ENCODE results near the gene ELANE. TPM values are rescaled to one million over a fixed set of nuclear protein-coding genes. Genes with fewer than 3 reads are reported as not detected.

Gene ELANE
- total RNA-seq, 1 donor from 2014 or later = not detected

GRCh38 chr19:821231-821824 lies 30.8 kb upstream of the ELANE start:
- Mint-ChIP-seq H3K4me1 (ENCODE audit: low read depth) (no peaks in the 10 kb centered on the region), H3K36me3 (ENCODE audit: low read depth) (peaks cover 6% of the 10 kb centered on the region), H3K9me3 (peaks cover 4% of the 10 kb centered on the region), H3K4me3 (no peak overlapping the region), H3K27ac (no peak overlapping the region), H3K27me3 (ENCODE audit: insufficient read depth) (peaks cover 25% of the 10 kb centered on the region)
- intact Hi-C loops (cut with micrococcal nuclease) = no loop called here
- DNase-seq (ENCODE audit: low spot score) = no peak

GRCh38 chr19:821825-822503 lies 30.1 kb upstream of the ELANE start, which contains the start of gene PLPPR3:
Gene PLPPR3 (minus strand): TSS chr19:821955. CDS start chr19:821559, 396 bp downstream.
- H3K9me3 Mint-ChIP-seq = no peaks in the 10 kb centered on the region

GRCh38 chr19:823565-824121 lies 28.5 kb upstream of the ELANE start:
- H3K27ac Mint-ChIP-seq = no peak overlapping the region
- H3K27me3 Mint-ChIP-seq (ENCODE audit: insufficient read depth) = peaks cover 25% of the 10 kb centered on the region
- H3K36me3 Mint-ChIP-seq (ENCODE audit: low read depth) = no peaks in the 10 kb centered on the region
- DNase-seq (ENCODE audit: low spot score) = no peak
- no peak overlapping the region for H3K4me3 Mint-ChIP-seq
- H3K4me1 Mint-ChIP-seq (ENCODE audit: low read depth) = no peaks in the 10 kb centered on the region
- H3K9me3 Mint-ChIP-seq = no peaks in the 10 kb centered on the region
- intact Hi-C loops (cut with micrococcal nuclease) = no loop called here

More at GRCh38 chr19:821825-822503, 30.1 kb upstream of the ELANE start, which contains the start of gene PLPPR3:
- Mint-ChIP-seq H3K27ac (no peak within 1 kb of the TSS), H3K4me3 (no peak within 1 kb of the TSS), H3K4me1 (ENCODE audit: low read depth) (no peaks in the 10 kb centered on the region), H3K27me3 (ENCODE audit: insufficient read depth) (peaks cover 25% of the 10 kb centered on the region), H3K36me3 (ENCODE audit: low read depth) (peaks cover under 1% of the 10 kb centered on the region)
- no peak for DNase-seq (ENCODE audit: low spot score)
- intact Hi-C loops (cut with micrococcal nuclease) = no loop called here

- no peaks in the 10 kb centered on the region for H3K9me3 Mint-ChIP-seq
- no peak overlapping the region for H3K27ac Mint-ChIP-seq
- intact Hi-C loops (cut with micrococcal nuclease) = no loop called here
Measured at GRCh38 chr19:824885-825284, 27.2 kb upstream of the ELANE start.

GRCh38 chr19:825897-826644 lies 26.0 kb upstream of the ELANE start:
- no peak for DNase-seq (ENCODE audit: low spot score)
- Mint-ChIP-seq H3K9me3 (no peaks in the 10 kb centered on the region), H3K27ac (no peak overlapping the region), H3K36me3 (ENCODE audit: low read depth) (no peaks in the 10 kb centered on the region), H3K27me3 (ENCODE audit: insufficient read depth) (peaks cover 23% of the 10 kb centered on the region), H3K4me3 (no peak overlapping the region), H3K4me1 (ENCODE audit: low read depth) (no peaks in the 10 kb centered on the region)
- intact Hi-C loops (cut with micrococcal nuclease) = no loop called here

More at GRCh38 chr19:824885-825284, 27.2 kb upstream of the ELANE start:
- no peak for DNase-seq (ENCODE audit: low spot score)
- peaks cover 27% of the 10 kb centered on the region for H3K27me3 Mint-ChIP-seq (ENCODE audit: insufficient read depth)
- H3K4me3 Mint-ChIP-seq = no peak overlapping the region
- H3K4me1 Mint-ChIP-seq (ENCODE audit: low read depth) = no peaks in the 10 kb centered on the region
- no peaks in the 10 kb centered on the region for H3K36me3 Mint-ChIP-seq (ENCODE audit: low read depth)

- H3K27ac Mint-ChIP-seq = no peak overlapping the region
- no peaks in the 10 kb centered on the region for H3K9me3 Mint-ChIP-seq
- no peak overlapping the region for H3K4me3 Mint-ChIP-seq
- intact Hi-C loops (cut with micrococcal nuclease) = no loop called here
- H3K27me3 Mint-ChIP-seq (ENCODE audit: insufficient read depth) = peaks cover 23% of the 10 kb centered on the region
- H3K4me1 Mint-ChIP-seq (ENCODE audit: low read depth) = no peaks in the 10 kb centered on the region
- H3K36me3 Mint-ChIP-seq (ENCODE audit: low read depth) = no peaks in the 10 kb centered on the region
- no peak for DNase-seq (ENCODE audit: low spot score)
Measured at GRCh38 chr19:827314-827709, 24.8 kb upstream of the ELANE start.

- intact Hi-C loops (cut with micrococcal nuclease) = no loop called here
Measured at GRCh38 chr19:827710-828321, 24.3 kb upstream of the ELANE start, which contains the start of gene AZU1. Gene AZU1 (plus strand): TSS chr19:827837. CDS start chr19:827847, 10 bp downstream.

GRCh38 chr19:829129-829758 lies 22.9 kb upstream of the ELANE start:
- peaks cover 5% of the 10 kb centered on the region for H3K27me3 Mint-ChIP-seq (ENCODE audit: insufficient read depth)
- H3K9me3 Mint-ChIP-seq = no peaks in the 10 kb centered on the region
- intact Hi-C loops (cut with micrococcal nuclease) = no loop called here
- H3K36me3 Mint-ChIP-seq (ENCODE audit: low read depth) = no peaks in the 10 kb centered on the region
- DNase-seq (ENCODE audit: low spot score) = no peak
- no peaks in the 10 kb centered on the region for H3K4me1 Mint-ChIP-seq (ENCODE audit: low read depth)
- no peak overlapping the region for H3K4me3 Mint-ChIP-seq
- H3K27ac Mint-ChIP-seq = no peak overlapping the region

More at GRCh38 chr19:827710-828321, 24.3 kb upstream of the ELANE start, which contains the start of gene AZU1:
- Mint-ChIP-seq H3K36me3 (ENCODE audit: low read depth) (no peaks in the 10 kb centered on the region), H3K4me3 (no peak within 1 kb of the TSS), H3K4me1 (ENCODE audit: low read depth) (no peaks in the 10 kb centered on the region), H3K27me3 (ENCODE audit: insufficient read depth) (peaks cover 20% of the 10 kb centered on the region), H3K27ac (no peak within 1 kb of the TSS), H3K9me3 (no peaks in the 10 kb centered on the region)
- DNase-seq (ENCODE audit: low spot score) = no peak

GRCh38 chr19:831407-832369 lies 20.4 kb upstream of the ELANE start:
- peaks cover 4% of the 10 kb centered on the region for H3K27me3 Mint-ChIP-seq (ENCODE audit: insufficient read depth)
- H3K4me3 Mint-ChIP-seq = no peak overlapping the region
- H3K4me1 Mint-ChIP-seq (ENCODE audit: low read depth) = no peaks in the 10 kb centered on the region
- H3K9me3 Mint-ChIP-seq = no peaks in the 10 kb centered on the region
- H3K27ac Mint-ChIP-seq = no peak overlapping the region
- intact Hi-C loops (cut with micrococcal nuclease) = no loop called here
- no peaks in the 10 kb centered on the region for H3K36me3 Mint-ChIP-seq (ENCODE audit: low read depth)
- DNase-seq (ENCODE audit: low spot score) = no peak

GRCh38 chr19:834216-834615 lies 17.9 kb upstream of the ELANE start:
- Mint-ChIP-seq H3K9me3 (no peaks in the 10 kb centered on the region), H3K36me3 (ENCODE audit: low read depth) (no peaks in the 10 kb centered on the region), H3K27ac (no peak overlapping the region), H3K27me3 (ENCODE audit: insufficient read depth) (peaks cover 7% of the 10 kb centered on the region), H3K4me3 (no peak overlapping the region), H3K4me1 (ENCODE audit: low read depth) (no peaks in the 10 kb centered on the region)
- intact Hi-C loops (cut with micrococcal nuclease) = no loop called here
- DNase-seq (ENCODE audit: low spot score) = no peak

GRCh38 chr19:835210-835810 lies 16.8 kb upstream of the ELANE start:
- peaks cover 4% of the 10 kb centered on the region for H3K27me3 Mint-ChIP-seq (ENCODE audit: insufficient read depth)
- H3K27ac Mint-ChIP-seq = no peak overlapping the region
- H3K36me3 Mint-ChIP-seq (ENCODE audit: low read depth) = no peaks in the 10 kb centered on the region
- no peaks in the 10 kb centered on the region for H3K9me3 Mint-ChIP-seq
- H3K4me1 Mint-ChIP-seq (ENCODE audit: low read depth) = no peaks in the 10 kb centered on the region
- no peak overlapping the region for H3K4me3 Mint-ChIP-seq
- intact Hi-C loops (cut with micrococcal nuclease) = no loop called here
- DNase-seq (ENCODE audit: low spot score) = no peak

Data from activated T-helper 1 cell treated with anti-CD3 and anti-CD28 coated beads, Interleukin-12 subunit alpha, Interleukin-12 subunit beta, Interleukin-2, Interleukin-4 antibody, amounts not matched to agents 30 ng/mL and 10 ng/mL and 1 ng/mL, durations not matched to agents 14 hours and 24 hours and 36 hours (primary cell).